ENCODE measurements around the gene CRABP2. TPM values are rescaled to one million over a fixed set of nuclear protein-coding genes. Genes with fewer than 3 reads are reported as not detected.
A peak's percentile ranks its signal among the peaks of the same experiment; 100 is the strongest.

CRABP2 gene
- total and polyA plus RNA-seq, 2 experiments from 2014 or later, result 38.8 to 64.1 TPM

GRCh38 chr1:156709757-156710489 is 4.5 kb upstream of the CRABP2 start:
- peak overlapping the region; percentile 30; the same call in 1 of the 2 replicates for H3K9ac ChIP-seq
- peak; percentile 96 for DNase-seq
- no peaks in the 10 kb centered on the region for H3K9me3 ChIP-seq (ENCODE audit: low read depth)
- H3K27me3 ChIP-seq (replicated peaks; ENCODE audit: insufficient read depth), result no peaks in the 10 kb centered on the region
- no peak overlapping the region for H2AFZ ChIP-seq
- no peaks in the 10 kb centered on the region for H3K79me2 ChIP-seq (ENCODE audit: insufficient read depth)
- H3F3A ChIP-seq (ENCODE audit: insufficient read depth), result peaks cover 43% of the 10 kb centered on the region
- no peaks in the 10 kb centered on the region for H4K20me1 ChIP-seq (ENCODE audit: insufficient read depth)
- in situ Hi-C loops (cut with MboI), result no loop called here
- no peaks in the 10 kb centered on the region for H3K36me3 ChIP-seq (ENCODE audit: low read depth)
- no peak overlapping the region for H3K4me3 ChIP-seq
- H3K4me2 ChIP-seq (ENCODE audit: unreplicated experiment), result peak overlapping the region; percentile 62
- H3K27ac ChIP-seq, result peak overlapping the region; percentile 55
- TF ChIP-seq EZH2phosphoT487 (IDR thresholded peaks at IDR 0.05; ENCODE audit: insufficient read depth, low read depth) (no peak), EZH2 (IDR thresholded peaks at IDR 0.05; ENCODE audit: insufficient read depth, poor library complexity, severe bottlenecking) (no peak)
- H3K4me1 ChIP-seq (ENCODE audit: insufficient read depth), result peaks cover 84% of the 10 kb centered on the region
- no peaks in the 10 kb centered on the region for H3K9me2 ChIP-seq (ENCODE audit: insufficient read depth)
- 14 to 17% methylated on average over 9 to 11 of the region's 11 CpGs for WGBS, 2 experiments (ENCODE audit: low coverage in 1 of 2, low lambda C conversion rate in 2 of 2, missing lambda C conversion rate in 2 of 2)

GRCh38 chr1:156709031-156709430 is 3.6 kb upstream of the CRABP2 start:
- peaks cover 43% of the 10 kb centered on the region for H3F3A ChIP-seq (ENCODE audit: insufficient read depth)
- no peaks in the 10 kb centered on the region for H4K20me1 ChIP-seq (ENCODE audit: insufficient read depth)
- no peaks in the 10 kb centered on the region for H3K79me2 ChIP-seq (ENCODE audit: insufficient read depth)
- peak overlapping the region; percentile 30; the same call in 1 of the 2 replicates for H3K9ac ChIP-seq
- no peaks in the 10 kb centered on the region for H3K36me3 ChIP-seq (ENCODE audit: low read depth)
- TF ChIP-seq EZH2 (IDR thresholded peaks at IDR 0.05; ENCODE audit: insufficient read depth, poor library complexity, severe bottlenecking), result no peak
- TF ChIP-seq EZH2phosphoT487 (IDR thresholded peaks at IDR 0.05; ENCODE audit: insufficient read depth, low read depth), result no peak
- WGBS, 2 experiments (ENCODE audit: low coverage in 1 of 2, low lambda C conversion rate in 2 of 2, missing lambda C conversion rate in 2 of 2), result 44 to 53% methylated on average over 4 of the region's 4 CpGs
- in situ Hi-C loops (cut with MboI), result no loop called here
- no peak overlapping the region for H3K4me2 ChIP-seq (ENCODE audit: unreplicated experiment)
- H2AFZ ChIP-seq, result no peak overlapping the region
- H3K9me2 ChIP-seq (ENCODE audit: insufficient read depth), result no peaks in the 10 kb centered on the region
- no peak overlapping the region for H3K4me3 ChIP-seq
- no peaks in the 10 kb centered on the region for H3K9me3 ChIP-seq (ENCODE audit: low read depth)
- peaks cover 92% of the 10 kb centered on the region for H3K4me1 ChIP-seq (ENCODE audit: insufficient read depth)
- H3K27ac ChIP-seq, result peak overlapping the region; percentile 55; the same call in 1 of the 2 replicates
- DNase-seq, result peak; percentile 35
- H3K27me3 ChIP-seq (replicated peaks; ENCODE audit: insufficient read depth), result no peaks in the 10 kb centered on the region

GRCh38 chr1:156708218-156708661 is 2.9 kb upstream of the CRABP2 start:
- DNase-seq, result peak; percentile 53
- Histone ChIP-seq H3F3A (ENCODE audit: insufficient read depth) (peaks cover 43% of the 10 kb centered on the region), H3K4me2 (ENCODE audit: unreplicated experiment) (peak overlapping the region; percentile 87), H3K9ac (peak overlapping the region; percentile 78; the same call in 1 of the 2 replicates), H3K9me3 (ENCODE audit: low read depth) (no peaks in the 10 kb centered on the region), H3K36me3 (ENCODE audit: low read depth) (no peaks in the 10 kb centered on the region), H3K27me3 (replicated peaks; ENCODE audit: insufficient read depth) (no peaks in the 10 kb centered on the region), H3K27ac (peak overlapping the region; percentile 73), H3K9me2 (ENCODE audit: insufficient read depth) (no peaks in the 10 kb centered on the region), H3K79me2 (ENCODE audit: insufficient read depth) (no peaks in the 10 kb centered on the region), H2AFZ (no peak overlapping the region), H3K4me1 (ENCODE audit: insufficient read depth) (peaks cover 91% of the 10 kb centered on the region), H3K4me3 (peak overlapping the region; percentile 4; the same call in 1 of the 2 replicates), H4K20me1 (ENCODE audit: insufficient read depth) (no peaks in the 10 kb centered on the region)
- no peak for TF ChIP-seq EZH2 (IDR thresholded peaks at IDR 0.05; ENCODE audit: insufficient read depth, poor library complexity, severe bottlenecking)
- TF ChIP-seq EZH2phosphoT487 (IDR thresholded peaks at IDR 0.05; ENCODE audit: insufficient read depth, low read depth), result no peak
- in situ Hi-C loops (cut with MboI), result no loop called here
- 4 to 13% methylated on average over 3 to 4 of the region's 4 CpGs for WGBS, 2 experiments (ENCODE audit: low coverage in 1 of 2, low lambda C conversion rate in 2 of 2, missing lambda C conversion rate in 2 of 2)

- in situ Hi-C loops (cut with MboI), result no loop called here
- no peaks in the 10 kb centered on the region for H3K9me3 ChIP-seq (ENCODE audit: low read depth)
- no peaks in the 10 kb centered on the region for H3K27me3 ChIP-seq (replicated peaks; ENCODE audit: insufficient read depth)
- no peaks in the 10 kb centered on the region for H4K20me1 ChIP-seq (ENCODE audit: insufficient read depth)
- H3K79me2 ChIP-seq (ENCODE audit: insufficient read depth), result no peaks in the 10 kb centered on the region
- no peak for TF ChIP-seq EZH2phosphoT487 (IDR thresholded peaks at IDR 0.05; ENCODE audit: insufficient read depth, low read depth)
- no peak for TF ChIP-seq EZH2 (IDR thresholded peaks at IDR 0.05; ENCODE audit: insufficient read depth, poor library complexity, severe bottlenecking)
- H3F3A ChIP-seq (ENCODE audit: insufficient read depth), result peaks cover 37% of the 10 kb centered on the region
- no peaks in the 10 kb centered on the region for H3K9me2 ChIP-seq (ENCODE audit: insufficient read depth)
- peaks cover 85% of the 10 kb centered on the region for H3K4me1 ChIP-seq (ENCODE audit: insufficient read depth)
- H2AFZ ChIP-seq, result no peak overlapping the region
- H3K4me3 ChIP-seq, result peak overlapping the region; percentile 71; the same call in 1 of the 2 replicates
- peak; percentile 88 for DNase-seq
- peak overlapping the region; percentile 87 for H3K4me2 ChIP-seq (ENCODE audit: unreplicated experiment)
- peak overlapping the region; percentile 78 for H3K9ac ChIP-seq
- 4 to 7% methylated on average over 7 to 8 of the region's 8 CpGs for WGBS, 2 experiments (ENCODE audit: low coverage in 1 of 2, low lambda C conversion rate in 2 of 2, missing lambda C conversion rate in 2 of 2)
- peak overlapping the region; percentile 73 for H3K27ac ChIP-seq
- H3K36me3 ChIP-seq (ENCODE audit: low read depth), result no peaks in the 10 kb centered on the region
Measured at GRCh38 chr1:156707417-156708217, 2.2 kb upstream of the CRABP2 start.

Measured in GM23248 (cell line).